NCI-H1436 (cell line): ENCODE measurements around the gene DTWD2.
"Not testable (repeated sequence)": the region's sequence is repeated elsewhere in the genome, so short reads cannot be mapped to it uniquely, and the experiment has no call there.

Experiments used
- DNase-seq: peaks from one replicate; lab custom pipeline; 2025; lab: John Stamatoyannopoulos, UW

Gene DTWD2

DNA sequence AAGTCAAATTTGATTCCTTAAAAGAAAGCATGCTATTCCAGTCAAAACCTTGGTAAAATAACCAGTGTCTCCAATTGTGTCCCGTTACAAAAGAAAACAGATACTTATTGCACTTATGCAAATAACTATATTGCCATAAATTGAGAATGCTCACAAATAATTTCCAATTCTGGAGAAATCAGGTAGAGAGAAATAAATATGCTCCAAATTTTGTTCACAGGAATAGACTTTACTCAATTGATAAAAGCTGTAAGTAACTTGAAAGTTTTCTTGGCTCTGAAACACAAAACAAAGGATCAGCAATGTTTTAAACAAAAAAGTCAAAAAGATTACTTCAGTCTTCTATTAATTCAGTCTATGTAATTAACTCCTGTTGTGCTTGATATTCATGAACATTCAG is 7.8 kb upstream of the DTWD2 start:
- no peak for DNase-seq

DNA sequence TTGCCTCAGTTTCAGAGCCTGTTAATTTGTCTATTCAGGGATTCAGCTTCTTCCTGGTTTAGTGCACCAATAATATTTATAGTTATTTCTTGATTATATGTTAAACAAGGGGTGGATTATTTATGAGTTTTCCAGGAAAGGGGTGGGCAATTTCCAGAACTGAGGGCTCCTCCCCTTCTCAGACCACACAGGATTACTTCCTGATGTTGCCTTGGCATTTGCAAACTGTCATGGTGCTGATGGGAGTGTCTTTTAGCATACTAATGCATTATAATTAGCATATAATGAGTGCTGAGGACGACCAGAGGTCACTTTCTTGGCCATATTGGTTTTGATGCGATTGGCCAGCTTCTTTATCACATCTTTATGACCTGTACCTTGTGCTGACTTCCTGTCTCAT is 6.2 kb upstream of the DTWD2 start:
- DNase-seq = no peak

DNA sequence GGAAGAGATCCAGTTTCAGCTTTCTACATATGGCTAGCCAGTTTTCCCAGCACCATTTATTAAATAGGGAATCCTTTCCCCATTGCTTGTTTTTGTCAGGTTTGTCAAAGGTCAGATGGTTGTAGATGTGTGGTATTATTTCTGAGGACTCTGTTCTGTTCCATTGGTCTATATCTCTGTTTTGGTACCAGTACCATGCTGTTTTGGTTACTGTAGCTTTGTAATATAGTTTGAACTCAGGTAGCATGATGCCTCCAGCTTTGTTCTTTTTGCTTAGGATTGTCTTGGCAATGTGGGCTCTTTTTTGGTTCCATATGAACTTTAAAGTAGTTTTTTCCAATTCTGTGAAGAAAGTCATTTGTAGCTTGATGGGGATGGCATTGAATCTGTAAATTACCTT is 4.8 kb upstream of the DTWD2 start:
- DNase-seq = not testable (repeated sequence)

DNA sequence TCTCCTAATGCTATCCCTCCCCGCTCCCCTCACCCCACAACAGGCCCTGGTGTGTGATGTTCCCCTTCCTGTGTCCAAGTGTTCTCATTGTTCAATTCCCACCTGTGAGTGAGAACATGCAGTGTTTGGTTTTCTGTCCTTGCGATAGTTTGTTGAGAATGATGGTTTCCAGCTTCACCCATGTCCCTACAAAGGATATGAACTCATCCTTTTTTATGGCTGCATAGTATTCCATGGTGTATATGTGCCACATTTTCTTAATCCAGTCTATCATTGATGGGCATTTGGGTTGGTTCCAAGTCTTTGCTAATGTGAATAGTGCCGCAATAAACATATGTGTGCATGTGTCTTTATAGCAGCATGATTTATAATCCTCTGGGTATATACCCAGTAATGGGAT is 3.7 kb upstream of the DTWD2 start:
- DNase-seq = not testable (repeated sequence)

DNA sequence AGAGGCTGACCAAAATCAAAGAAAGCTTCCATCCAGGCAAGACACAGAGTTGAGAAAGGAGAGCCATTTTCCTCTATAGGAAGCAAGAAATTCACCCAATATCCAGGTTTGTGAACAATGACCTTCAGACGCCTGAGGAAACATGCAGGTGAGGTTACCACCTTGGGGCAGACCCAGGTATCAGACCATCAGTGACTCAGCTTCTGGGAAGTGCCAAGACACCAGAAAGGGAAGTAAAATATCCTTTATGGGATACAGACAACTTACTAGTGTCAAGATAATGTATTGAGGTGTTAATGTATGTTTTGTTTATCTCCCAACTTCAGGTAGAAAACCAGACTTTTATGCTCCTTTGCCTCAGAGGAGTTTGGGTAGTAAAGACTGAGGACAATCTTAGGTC is 2.2 kb upstream of the DTWD2 start:
- DNase-seq = no peak

DNA sequence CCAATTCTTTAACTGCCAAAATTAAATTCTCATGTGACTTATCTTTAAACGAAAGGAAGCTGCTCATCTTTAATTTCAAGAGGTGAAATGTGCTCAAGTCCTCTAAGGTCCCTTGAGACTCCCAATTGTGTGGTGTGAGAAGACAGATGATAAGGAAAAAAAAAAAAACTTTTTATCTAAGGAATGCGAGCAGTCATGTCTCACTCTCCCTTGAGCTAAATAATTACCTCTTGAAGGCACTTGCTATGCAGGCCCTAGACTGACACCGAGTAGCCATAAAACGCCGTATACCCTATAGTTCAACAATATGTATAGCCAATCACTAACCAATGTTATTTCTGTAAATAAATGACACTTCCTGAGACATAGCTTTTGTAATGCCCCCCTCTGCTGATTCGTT is 1.5 kb upstream of the DTWD2 start:
- DNase-seq = no peak

DNA sequence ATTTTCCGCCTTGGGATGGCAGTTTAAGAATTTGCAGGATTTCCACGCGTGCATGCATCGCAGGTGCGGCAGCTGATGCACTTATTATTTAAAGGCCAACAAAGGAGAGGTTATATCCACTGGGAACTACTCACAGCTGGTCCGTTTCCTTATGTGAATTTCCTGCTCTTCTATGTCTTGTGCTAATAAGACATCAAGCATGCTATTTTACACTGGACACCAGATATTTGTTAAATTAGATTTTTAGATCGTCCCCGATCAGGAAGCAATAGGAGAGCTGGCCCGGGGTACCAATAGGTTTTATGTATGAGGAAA is 476 bp upstream of the DTWD2 start:
- DNase-seq = no peak

DNA sequence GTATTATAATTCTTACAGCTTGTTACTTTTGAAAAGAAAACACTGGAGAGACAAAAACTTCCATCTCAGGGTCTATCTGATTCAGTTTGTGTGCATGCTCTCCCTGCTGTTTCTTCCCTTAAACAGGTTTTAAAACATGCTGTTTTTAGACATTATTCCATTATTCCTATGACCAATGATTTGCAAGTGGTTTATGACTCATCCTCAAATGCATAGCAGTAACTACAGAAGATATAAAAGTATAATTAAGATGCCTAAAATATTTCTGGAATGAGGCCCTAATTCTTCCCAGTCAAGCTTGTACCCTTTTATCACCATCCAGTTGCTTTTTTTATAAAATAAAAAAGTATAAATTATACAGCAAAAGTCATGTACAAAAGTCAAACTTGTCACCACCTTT is 3.7 kb downstream of the DTWD2 start:
- no peak for DNase-seq

DNA sequence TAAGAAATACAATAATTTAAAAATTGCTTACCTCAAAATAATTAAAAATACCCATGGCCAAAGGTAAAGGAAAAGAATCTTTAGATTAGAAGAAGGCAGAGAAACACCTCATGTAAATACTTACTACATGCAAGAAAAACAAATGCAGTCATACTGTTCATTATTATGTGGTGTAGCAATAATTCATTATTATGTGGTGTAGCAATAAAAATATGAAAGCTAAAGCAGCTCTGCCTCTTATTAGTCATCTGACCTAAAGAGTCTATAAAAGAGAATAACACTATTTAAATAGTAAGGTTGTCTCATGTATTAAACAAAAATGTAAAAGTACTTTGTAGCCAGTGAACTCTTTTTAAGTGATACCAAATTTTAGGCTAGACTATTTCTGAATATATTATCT is 6.6 kb downstream of the DTWD2 start:
- DNase-seq = no peak

DNA sequence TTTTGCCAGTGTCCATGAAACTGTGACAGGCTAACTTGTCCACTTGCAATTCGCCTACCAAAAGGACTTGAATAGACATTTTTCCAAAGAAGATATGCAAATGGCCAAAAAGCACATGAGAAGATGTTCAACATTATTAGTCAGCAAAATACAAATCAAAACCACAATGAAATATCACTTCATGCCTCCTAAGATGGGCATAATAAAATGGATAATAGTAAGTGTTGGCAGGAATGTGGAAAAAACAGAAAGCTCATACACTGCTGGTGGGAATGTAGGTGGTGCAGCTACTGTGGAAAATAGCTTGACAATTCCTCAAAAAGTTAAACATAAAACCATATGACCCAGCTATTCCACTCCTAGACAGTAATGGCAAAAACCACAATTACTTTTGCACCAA is 7.9 kb downstream of the DTWD2 start:
- no peak for DNase-seq

DNA sequence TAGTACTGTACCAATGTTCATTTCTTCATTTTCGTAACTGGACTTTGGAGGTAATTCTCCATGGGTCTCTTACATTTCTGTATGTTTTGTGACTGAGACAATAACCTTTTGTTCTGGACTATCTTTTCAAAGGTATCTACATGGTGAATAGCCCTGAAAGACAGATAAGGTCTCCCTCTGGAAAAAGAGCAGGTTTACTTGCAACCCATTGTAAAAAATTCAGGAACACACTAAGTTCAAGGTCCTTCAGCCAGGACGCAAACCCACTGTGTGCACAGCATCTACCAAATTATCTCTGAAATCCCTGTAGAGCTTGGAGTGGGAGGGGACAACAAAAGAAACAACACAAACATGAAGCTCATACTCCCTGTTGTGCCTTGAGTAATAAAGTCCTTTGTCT is 8.3 kb downstream of the DTWD2 start:
- no peak for DNase-seq

DNA sequence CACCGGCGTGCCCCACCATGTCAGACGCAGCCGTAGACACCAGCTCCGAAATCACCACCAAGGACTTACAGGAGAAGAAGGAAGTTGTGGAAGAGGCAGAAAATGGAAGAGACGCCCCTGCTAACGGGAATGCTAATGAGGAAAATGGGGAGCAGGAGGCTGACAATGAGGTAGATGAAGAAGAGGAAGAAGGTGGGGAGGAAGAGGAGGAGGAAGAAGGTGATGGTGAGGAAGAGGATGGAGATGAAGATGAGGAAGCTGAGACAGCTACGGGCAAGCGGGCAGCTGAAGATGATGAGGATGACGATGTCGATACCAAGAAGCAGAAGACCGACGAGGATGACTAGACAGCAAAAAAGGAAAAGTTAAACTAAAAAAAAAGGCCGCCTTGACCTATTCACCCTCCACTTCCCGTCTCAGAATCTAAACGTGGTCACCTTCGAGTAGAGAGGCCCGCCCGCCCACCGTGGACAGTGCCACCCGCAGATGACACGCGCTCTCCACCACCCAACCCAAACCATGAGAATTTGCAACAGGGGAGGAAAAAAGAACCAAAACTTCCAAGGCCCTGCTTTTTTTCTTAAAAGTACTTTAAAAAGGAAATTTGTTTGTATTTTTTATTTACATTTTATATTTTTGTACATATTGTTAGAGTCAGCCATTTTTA is 14.4 kb downstream of the DTWD2 start:
- DNase-seq = not testable (repeated sequence)

DNA sequence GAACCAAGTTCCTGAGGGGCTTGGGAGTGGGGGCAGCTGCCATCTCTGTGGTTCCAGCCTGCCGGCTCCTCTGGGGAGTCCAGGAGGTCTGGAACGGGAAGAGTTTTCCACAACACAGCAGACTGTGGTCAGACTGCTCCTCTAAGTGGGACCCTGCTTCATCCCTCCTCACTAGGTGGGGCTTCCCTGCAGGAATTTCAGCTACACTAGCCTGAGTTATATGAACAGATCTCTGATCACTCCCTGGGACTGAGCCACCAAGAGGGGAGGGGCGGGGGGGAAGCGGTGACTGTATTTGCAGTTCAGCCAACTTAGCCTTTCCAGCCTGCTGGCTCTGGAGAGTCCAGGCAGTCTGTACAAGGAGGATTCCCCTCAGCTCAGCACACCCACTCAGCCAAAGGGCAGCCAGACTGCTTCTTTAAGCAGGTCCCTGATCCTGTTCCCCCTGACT is 19.4 kb downstream of the DTWD2 start:
- DNase-seq = no peak

DNA sequence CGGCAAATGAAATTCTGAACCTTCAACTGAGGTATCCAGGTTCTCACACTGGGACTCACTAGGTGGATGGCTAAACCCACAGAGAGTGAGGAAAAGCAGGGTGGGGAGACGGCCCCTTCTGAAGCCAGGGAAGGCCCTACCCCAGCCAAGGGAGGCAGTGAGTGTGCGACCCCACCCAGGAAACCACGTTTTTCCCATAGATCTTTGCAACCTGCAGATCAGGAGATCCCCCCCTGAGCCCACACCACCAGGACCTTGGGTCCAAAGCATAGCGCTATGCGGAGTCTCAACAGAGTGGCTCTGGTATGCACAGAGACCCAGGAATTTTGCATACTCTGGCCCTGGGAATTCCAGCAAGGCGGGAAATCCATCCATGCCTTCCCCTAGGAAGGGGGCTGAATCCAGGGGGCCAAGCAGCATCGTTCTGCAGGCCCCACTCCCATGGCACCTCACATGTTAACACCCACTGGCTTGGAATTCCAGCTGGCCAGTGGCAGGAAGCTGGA is 19.9 kb downstream of the DTWD2 start:
- DNase-seq = no peak

DNA sequence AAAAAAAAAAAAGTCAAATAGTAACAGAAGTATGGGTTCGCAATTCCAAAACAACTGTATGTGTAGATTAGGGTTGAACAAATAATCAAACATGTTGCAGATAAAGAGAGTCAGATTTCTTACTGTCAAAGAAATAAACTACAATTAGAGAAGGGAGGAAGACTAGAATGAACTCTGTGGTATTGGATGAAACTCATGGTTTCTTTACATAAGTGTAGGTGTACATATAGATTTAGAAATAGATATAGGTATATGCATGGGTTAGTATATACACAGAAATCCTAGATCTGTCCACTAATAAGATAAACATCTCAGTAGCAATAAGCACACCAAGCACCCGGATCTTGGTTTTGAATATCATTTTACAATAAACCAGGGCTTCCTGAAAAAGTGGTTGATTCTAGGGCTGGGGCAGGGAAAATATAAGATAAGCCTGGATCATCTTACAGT is 21.3 kb downstream of the DTWD2 start:
- DNase-seq = no peak

DNA sequence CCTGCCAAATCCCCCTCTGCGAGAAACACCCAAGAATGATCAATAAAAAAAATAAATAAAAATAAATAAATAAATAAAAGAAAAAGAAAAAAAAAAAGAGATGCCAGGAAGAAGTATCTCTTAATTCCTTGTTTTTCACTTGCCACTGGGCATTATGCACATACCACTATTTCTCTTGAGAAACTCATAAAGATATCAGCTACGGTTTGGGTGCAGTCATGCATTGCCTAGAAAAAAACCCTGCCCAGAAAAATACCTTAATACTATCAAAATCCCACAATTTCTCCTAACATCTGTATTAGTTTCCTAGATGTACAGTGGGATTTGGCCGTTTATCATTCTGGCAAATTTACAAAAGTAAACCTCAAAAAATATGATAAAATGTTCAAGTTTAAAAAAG is 22.5 kb downstream of the DTWD2 start:
- no peak for DNase-seq

DNA sequence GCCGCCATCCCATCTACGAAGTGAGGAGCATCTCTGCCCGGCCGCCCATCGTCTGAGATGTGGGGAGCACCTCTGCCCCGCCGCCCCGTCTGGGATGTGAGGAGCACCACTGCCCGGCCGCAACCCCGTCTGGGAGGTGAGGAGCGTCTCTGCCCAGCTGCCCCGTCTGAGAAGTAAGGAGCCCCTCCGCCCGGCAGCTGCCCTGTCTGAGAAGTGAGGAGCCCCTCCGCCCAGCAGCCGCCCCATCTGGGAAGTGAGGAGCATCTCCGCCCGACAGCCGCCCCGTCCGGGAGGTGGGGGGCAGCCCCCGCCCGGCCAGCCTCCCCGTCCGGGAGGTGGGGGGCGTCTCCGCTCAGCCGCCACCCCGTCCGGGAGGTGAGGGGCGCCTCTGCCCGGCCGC is 23.4 kb downstream of the DTWD2 start:
- not testable (repeated sequence) for DNase-seq

DNA sequence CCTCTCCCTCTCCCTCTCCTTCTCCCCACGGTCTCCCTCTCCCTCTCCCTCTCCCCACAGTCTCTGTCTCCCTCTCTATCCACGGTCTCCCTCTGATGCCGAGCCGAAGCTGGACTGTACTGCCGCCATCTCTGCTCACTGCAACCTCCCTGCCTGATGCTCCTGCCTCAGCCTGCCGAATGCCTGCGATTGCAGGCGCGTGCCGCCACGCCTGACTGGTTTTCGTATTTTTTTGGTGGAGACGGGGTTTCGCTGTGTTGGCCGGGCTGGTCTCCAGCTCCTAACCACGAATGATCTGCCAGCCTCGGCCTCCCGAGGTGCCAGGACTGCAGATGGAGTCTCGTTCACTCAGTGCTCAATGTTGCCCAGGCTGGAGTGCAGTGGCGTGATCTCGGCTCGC is 24.0 kb downstream of the DTWD2 start:
- DNase-seq = not testable (repeated sequence)

DNA sequence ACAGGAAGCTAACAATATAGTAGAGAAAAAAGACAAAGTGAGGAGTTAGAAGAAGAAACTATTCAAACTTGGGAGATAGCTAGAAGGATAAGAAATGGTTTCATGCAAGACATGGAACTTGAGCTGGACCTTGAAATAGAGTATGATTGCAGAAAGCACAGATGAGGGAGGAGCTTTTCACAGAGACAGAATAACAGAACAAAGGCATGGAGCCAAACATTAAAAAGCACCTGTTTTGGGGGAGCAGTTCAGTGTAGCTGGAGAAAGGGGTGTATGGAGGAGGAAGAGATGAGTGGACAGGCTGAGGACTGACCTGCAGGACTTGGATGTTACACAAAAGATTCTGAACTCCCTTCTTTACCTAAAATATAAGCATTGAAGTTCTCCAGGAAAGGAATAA is 25.2 kb downstream of the DTWD2 start:
- DNase-seq = no peak

DNA sequence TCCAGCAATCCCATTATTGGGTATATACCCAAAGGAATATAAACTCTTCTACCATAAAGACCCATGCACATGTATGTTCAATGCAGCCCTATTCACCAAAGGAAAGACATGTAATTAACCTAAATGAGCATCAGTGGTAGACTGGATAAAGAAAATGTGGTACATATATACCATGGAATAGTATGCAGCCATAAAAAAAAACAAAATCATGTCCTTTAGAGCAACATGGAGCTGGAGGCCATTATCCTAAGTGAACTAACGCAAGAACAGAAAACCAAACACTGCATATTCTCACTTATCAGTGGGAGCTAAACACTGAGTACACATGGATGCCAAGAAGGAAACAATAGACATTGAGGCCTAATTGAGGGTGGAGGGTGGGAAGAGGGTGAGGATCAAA is 27.8 kb downstream of the DTWD2 start:
- DNase-seq = no peak

DNA sequence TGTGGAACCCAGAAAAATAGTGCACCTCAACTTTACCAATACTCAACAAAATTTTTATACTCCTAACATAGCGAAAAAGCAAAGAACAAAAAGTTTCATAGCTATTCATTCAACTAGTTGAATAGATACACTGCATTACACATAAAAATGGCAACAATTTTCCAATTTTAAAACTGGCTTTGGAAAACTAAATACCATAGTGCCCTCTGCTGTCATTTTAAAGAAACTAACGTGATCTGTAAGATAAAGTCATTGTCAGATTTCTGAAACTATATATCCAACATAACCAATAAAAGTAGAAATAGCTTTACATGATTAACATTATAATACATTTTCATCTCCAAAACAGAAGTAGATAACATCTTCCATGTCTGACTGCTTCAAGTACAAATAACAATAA is 31.6 kb downstream of the DTWD2 start:
- DNase-seq = no peak

DNA sequence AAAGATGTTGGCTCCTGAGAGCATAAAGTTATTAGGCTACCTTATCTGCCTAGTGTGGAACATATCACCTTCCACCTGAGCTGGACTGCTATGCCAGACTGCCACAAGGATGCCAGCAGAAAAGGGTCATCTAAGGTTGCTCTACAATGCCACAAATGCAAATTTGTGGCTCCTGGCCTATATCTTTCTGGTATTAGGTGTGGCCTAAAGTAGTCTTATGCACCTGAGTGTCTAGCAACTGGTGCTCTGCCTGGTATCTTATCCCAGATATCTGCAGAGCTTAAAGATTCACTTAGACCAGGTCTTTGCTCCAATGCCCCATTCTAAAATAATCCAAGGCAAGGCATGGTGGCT is 34.7 kb downstream of the DTWD2 start:
- no peak for DNase-seq

DNA sequence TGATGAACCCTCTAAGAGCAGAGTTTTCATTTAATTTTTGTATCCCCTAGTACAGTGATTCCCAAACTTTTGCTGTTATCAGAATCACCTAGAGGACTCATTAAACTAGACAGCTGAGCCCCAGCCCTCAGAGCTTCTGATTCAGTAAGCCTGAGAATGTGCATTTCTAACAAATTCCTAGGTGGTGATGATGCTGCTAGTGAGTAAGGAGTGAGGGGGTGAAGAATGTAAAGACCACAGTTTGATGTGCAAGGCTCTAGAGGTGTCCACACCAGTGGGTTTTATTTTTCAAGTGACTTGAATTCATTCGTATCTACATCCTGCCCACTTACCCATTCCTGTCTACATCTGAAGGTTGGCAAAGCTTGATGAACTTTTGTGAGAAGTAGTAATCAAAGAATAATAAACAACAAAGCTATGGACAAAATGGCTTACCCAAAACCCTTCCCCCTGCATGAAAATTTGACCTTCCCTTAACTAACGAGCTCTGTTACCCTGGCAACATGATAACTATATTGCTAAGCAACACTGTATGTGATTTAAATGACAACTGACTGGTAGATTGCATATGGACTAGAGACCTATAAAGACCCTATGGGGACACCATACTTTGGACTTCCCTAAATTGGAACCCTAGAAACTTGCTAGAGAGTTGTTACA is 35.2 kb downstream of the DTWD2 start:
- no peak for DNase-seq

DNA sequence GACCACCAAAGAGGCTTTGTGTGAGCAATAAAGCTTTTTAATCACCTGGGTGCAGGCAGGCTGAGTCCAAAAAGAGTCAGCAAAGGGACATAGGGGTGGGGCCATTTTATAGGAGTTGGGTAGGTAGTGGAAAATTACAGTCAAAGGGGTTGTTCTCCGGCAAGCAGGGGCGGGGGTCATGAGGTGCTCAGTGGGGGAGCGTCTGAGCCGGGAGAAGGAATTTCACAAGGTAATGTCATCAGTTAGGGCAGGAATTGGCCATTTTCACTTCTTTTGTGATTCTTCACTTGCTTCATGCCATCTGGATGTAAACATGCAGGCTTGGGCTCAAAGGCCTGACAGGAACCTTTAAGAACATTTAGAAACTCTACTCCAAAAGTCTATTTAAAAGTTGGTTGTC is 36.0 kb downstream of the DTWD2 start:
- not testable (repeated sequence) for DNase-seq
